NCI-H510A treated with DMSO at 0.1 percent for 48 hours (cell line): ENCODE data around the gene CAP1.
"Not testable (repeated sequence)": the region's sequence is repeated elsewhere in the genome, so short reads cannot be mapped to it uniquely, and the experiment has no call there.

ENCODE experiments used
- DNase-seq: peaks from one replicate; lab custom pipeline; 2025; lab: John Stamatoyannopoulos, UW

The CAP1 gene

GRCh38 chr1:40032240-40032891 is 8.2 kb upstream of the CAP1 start:
- DNase-seq, result peak; percentile 95

- no peak for DNase-seq
Observed at GRCh38 chr1:40034869-40035268, 5.7 kb upstream of the CAP1 start.

- DNase-seq, result no peak
Observed at GRCh38 chr1:40036574-40036973, 4.0 kb upstream of the CAP1 start.

DNA sequence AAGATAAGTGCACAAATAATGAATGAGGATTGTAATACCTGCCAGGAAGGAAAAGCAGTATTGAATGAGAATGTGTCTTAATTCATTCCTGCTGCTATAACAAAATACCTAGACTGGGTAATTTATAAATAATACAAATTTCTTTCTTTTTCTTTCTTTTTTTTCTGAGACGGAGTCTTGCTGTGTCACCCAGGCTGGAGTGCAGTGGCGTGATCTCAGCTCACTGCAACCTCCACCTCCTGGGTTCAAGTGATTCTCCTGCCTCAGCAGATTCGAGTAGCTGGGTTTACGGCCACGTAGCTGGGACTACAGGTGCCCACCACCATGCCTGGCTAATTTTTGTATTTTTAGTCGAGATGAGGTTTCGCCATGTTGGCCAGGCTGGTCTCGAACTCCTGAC is 3.3 kb upstream of the CAP1 start:
- not testable (repeated sequence) for DNase-seq

- no peak for DNase-seq
Observed at GRCh38 chr1:40038697-40039096, 1.8 kb upstream of the CAP1 start.

DNA sequence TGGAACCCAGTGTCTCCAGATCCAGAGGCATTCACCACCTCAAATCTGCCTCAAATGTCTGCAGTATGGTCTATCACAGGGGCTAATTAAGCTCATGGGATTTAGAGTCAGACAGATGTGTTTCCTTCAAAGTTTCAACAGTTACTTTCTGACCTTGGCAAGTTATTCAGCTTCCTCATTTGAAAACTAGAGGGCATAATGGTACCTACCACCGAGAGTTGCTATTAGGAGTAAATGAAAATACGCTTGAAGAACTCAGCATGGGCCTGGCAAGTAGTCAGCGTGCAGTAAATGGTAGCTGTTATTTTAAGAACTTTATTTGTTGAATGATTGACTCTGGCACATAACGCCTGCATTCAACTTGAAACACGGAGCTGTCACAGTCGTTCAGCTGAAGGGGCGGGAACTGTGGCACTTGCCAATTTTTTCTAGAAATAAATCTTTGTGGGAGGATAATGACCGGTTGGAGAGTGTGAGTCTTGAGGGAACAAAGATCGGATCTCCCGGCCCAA is 1.2 kb upstream of the CAP1 start:
- DNase-seq, result peak; percentile 88

DNA sequence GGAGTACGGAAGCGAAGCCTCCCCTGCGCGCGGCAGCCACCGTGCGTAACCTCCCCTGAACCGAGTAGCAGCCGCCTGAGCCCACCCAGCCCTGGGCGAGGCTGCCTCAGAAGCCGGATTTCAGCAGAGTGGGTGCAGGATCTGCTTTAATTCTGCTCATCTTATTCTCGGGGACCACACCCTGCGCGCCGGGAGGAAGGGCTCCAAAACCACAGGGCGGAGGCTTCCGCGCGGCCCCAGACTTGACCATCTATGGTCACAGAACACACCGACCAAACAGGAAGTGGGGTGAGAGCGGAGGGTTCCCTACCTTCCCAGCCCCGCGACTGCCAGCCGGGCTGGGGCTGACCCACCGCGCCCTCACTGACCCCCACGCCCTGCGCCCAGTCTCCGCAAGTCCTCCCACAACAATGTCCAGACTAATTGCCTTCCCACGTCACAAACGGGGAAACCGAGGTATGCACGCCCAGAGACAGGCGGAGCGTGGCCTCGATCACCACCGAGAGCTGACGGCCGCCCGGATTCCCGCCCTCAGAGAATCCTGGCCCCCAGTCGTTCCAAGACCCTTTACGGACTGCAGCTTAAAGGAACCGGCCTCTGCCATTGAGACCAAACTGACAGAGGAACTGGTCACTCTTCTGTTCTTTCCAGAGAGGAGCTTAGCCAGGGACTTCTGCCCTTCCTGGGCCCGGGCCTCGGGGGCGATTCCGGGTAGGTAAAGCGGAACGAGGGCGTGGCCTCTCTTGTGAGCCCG is 595 bp upstream of the CAP1 start:
- DNase-seq, result peak; percentile 97

- DNase-seq, result no peak
Observed at GRCh38 chr1:40041466-40041838, 923 bp downstream of the CAP1 start.

GRCh38 chr1:40042341-40042740 is 1.8 kb downstream of the CAP1 start:
- no peak for DNase-seq

GRCh38 chr1:40044110-40044509 is 3.6 kb downstream of the CAP1 start:
- DNase-seq, result no peak

DNA sequence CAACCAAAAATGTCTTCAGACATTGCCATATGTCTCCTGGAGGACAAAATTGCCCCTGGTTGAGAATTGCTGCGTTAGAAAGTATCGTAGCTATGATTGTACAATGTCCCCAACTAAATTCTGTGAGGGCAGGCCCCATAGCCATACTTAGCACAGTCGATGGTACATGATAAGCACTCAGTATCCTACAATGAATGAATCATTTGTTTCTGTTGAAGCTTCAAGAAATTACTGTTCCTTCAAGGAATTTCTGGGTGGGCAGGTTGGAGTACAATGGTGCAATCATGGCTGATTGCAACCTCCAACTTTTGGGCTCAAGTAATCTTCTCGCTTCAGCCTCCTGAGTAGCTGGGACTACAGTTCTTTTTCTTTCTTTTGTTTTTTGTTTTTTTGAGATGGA is 4.7 kb downstream of the CAP1 start:
- DNase-seq, result no peak

GRCh38 chr1:40045766-40046165 is 5.2 kb downstream of the CAP1 start:
- DNase-seq, result no peak

DNA sequence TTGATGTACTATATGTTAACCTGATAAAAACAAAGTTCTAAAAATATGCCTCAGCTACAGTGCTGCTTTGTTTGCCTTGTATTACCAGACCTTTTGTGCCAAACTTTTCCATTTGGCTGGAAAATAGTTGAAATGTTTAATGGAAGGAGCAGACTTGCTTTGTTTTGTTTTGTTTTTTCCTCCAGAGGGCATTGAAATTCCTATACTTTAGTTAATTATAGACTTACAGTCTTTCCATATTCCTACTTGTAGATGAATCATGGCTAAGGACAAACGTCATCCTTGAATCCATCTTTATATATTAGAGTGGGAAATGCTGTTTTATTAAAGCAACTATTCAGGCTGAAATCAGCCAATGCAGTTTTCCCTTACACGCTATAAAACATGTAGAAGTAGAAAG is 6.7 kb downstream of the CAP1 start:
- no peak for DNase-seq

DNA sequence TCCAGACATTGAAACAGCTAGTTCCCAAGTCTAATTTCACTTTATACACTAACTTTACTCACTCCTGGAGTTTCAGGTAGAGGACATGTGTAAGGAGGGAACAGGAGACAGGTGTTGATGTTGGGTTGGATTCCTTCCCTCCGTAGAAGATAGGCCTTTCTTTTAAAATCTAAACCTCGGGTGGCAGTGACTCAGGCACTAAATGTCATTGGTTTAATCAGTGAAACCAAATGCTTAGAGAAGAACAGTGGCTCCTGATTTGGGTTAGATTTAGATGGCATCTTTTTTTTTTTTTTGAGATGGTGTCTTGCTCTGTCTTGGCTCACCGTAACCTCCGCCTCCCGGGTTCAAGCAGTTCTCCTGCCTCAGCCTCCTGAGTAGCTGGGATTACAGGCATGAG is 7.2 kb downstream of the CAP1 start:
- DNase-seq, result no peak

DNA sequence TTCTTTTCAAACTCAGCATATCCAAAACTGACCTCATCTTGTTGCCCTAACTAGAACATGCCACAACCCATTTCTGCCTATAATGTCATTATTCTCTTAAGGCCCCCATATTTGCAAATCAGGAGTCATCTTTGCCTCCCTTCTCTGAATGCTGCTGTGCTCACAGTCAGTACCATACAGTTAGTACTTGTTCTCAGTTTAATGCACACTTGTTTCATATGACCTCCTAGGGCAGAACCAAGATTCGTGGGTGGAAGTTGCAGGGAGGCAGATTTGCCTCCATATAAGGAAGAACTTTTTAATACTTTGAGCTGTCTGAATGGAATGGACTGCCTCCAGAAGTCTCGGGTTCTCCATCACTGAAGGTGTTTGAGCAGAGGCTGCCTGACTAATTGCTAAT is 9.2 kb downstream of the CAP1 start:
- DNase-seq, result no peak

DNA sequence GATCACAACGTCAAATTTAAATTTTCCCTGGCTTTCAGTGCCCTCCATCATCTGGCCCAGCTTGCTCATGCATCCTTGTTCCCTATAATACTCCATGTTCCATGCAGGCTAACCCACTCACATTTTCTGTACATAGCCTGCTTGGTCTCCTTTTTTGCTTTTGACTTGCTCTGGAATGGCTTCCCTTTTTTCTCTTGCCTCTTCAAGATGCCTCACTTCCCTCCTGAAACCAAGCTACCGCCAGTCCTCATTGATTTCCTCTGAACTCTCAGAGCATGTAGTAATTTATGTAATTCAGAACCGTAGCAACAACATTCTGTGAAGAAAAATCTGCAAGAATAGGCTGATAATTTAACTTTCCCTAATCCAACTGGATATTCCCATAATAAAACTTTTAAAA is 10.3 kb downstream of the CAP1 start:
- no peak for DNase-seq

- DNase-seq, result no peak
Observed at GRCh38 chr1:40053138-40053887, 12.8 kb downstream of the CAP1 start.

DNA sequence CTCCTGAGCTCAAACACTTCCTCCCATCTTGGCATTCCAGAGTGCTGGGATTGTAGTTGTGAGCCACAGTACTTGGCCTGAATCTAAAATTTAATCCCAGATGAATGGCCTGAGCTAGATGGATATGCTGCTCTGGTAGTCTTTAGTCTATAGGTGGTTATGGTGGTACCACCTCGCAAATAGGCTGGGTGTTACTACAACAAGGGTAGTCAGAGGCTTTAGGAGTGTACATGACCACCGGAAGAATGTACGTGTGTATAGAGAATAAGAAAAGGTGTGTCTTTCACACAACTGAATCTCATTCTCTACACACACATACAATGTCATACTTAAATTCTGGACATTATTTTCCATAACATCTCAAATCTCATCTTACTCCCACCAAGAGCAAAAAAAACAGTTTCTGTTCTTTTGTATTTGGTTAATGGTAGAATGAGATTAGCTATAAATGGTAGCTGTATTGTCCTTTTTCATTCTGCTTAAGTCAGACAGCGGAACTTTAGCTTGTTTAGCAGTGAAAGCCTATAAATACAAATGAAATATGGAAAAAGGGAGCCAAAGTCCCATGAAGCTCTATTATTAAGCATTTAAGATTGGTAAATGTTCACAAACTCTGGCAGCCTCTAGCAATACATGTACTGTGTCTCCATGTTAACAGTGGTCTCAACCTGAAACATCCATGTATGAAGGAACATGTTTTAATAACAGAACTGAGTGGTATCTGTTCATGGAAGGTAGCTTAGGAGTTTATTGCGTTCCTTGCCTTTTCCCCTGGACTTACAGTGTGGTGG is 16.2 kb downstream of the CAP1 start:
- no peak for DNase-seq

DNA sequence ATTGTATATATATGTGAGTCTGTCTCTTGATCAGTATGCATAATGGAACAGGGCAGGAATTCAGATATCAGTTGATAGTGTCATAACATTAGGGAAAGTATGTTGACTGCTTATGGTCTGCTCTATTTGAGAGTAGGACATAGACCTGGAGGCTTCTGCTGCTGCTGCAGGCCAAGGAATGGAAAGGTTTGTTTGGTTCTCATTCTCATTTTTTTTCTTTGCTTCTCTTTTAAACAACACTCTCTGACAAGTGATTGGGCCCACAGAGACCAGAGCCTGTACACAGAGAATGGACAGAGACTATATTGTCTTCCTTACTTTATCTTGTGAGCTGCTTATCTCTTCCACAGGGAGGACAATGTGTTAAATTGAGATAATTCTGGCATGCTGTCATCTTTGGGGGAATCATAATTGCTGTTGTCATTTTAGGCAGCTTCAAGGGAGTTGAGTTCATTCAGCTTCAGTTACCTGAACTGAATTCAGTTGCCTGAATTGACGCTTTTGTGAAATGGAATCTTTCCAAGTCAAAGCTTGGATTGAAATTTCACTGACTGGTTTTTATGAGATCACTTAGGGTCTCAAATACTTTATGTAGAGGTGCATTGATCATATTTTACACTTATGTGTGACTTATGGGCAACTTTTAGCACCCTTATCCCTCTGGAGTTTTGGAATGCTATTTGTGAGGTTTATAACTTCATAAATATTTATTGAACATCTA is 16.9 kb downstream of the CAP1 start:
- no peak for DNase-seq

DNA sequence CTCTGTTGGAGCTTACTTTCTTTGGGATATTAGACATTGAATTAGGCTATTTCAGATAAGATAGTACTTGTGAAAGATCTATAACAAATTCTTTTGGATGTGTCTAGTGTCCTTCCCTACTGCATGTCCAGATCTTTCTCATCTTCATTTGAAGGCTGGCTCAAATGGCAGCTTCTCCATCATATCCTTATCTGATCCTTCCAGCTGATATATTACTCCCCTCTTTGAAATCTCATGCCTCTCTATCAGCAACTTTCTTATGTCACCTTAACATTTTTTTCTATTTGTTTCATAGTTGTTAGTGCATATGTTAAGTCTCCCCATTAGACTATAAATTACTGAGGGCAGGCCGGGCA is 17.5 kb downstream of the CAP1 start:
- no peak for DNase-seq

GRCh38 chr1:40058453-40059337 is 18.2 kb downstream of the CAP1 start:
- DNase-seq, result no peak
